CD14-positive monocyte (primary cell): Measurements from ENCODE around the gene ANKAR. TPM values are rescaled to one million over a fixed set of nuclear protein-coding genes. Genes with fewer than 3 reads are reported as not detected.
"Not testable (repeated sequence)": the region's sequence is repeated elsewhere in the genome, so short reads cannot be mapped to it uniquely, and the experiment has no call there.

Source experiments
- DNase-seq, 3 donors: peaks; one replicate each; pipeline ENCODE4 v3.0.0-alpha.2; 2011 to 2022
- H2AFZ ChIP-seq: 2 replicates; pipeline ENCODE4 v1.6.0; 2012; ENCODE audit warnings: mild to moderate bottlenecking, low read depth, low read length, inconsistent platforms; ENCODE audit not compliant: insufficient read depth, poor library complexity, severe bottlenecking
- H3K27ac ChIP-seq, 2 donors: 1 replicate in 1 of 2; 2 replicates in 1 of 2; pipeline ENCODE4 v1.5.1; 2012 to 2013; ENCODE audit warnings: low read length in 2 of 2, control low read depth in 1 of 2, inconsistent platforms in 1 of 2, low read depth in 1 of 2, mild to moderate bottlenecking in 1 of 2
- H3K27me3 ChIP-seq, 2 donors: one replicate each; pipeline versions ENCODE4 v1.6.0 to v1.6.1; 2011 to 2013; ENCODE audit warnings: low read length in 2 of 2; ENCODE audit not compliant: control insufficient read depth in 2 of 2, insufficient read depth in 2 of 2
- H3K36me3 ChIP-seq, 2 donors: replicated peaks in 1 of 2; 1 replicate in 1 of 2; 2 replicates in 1 of 2; pipeline versions ENCODE4 v1.5.1 to v1.6.1; 2012 to 2013; ENCODE audit warnings: low read length in 2 of 2, control low read depth in 1 of 2, inconsistent platforms in 1 of 2, mild to moderate bottlenecking in 1 of 2; ENCODE audit not compliant: insufficient read depth in 2 of 2, control insufficient read depth in 1 of 2
- H3K4me1 ChIP-seq, 2 donors: 1 replicate in 1 of 2; 2 replicates in 1 of 2; pipeline versions ENCODE4 v1.5.1 to v1.6.1; 2012 to 2013; ENCODE audit warnings: low read length in 2 of 2, control low read depth in 1 of 2, inconsistent platforms in 1 of 2, mild to moderate bottlenecking in 1 of 2, moderate library complexity in 1 of 2; ENCODE audit not compliant: insufficient read depth in 2 of 2, control insufficient read depth in 1 of 2
- H3K4me2 ChIP-seq: replicated peaks from 2 replicates; pipeline ENCODE3; 2012; ENCODE audit warnings: low read length, moderate library complexity, mild to moderate bottlenecking; ENCODE audit not compliant: poor library complexity, severe bottlenecking; ENCODE audit errors: extremely low read depth
- H3K4me3 ChIP-seq, 3 experiments: fragments of 200-600 bp in 1 of 3; sonication (generic) in 1 of 3; replicated peaks in 1 of 3; 1 replicate in 2 of 3; 2 replicates in 1 of 3; pipeline ENCODE4 v1.5.1; 2011 to 2013; ENCODE audit warnings: low read length in 3 of 3, mild to moderate bottlenecking in 3 of 3, control low read depth in 2 of 3, low read depth in 2 of 3, inconsistent platforms in 1 of 3, moderate library complexity in 1 of 3
- H3K79me2 ChIP-seq: 2 replicates; pipeline ENCODE4 v1.6.0; 2012; ENCODE audit warnings: mild to moderate bottlenecking, control low read depth, inconsistent platforms, low read length, moderate library complexity; ENCODE audit not compliant: insufficient read depth
- H3K9ac ChIP-seq: 2 replicates; pipeline ENCODE4 v1.6.0; 2017; ENCODE audit warnings: low read length, mild to moderate bottlenecking; ENCODE audit not compliant: insufficient read depth, poor library complexity, severe bottlenecking
- H3K9me3 ChIP-seq, 2 donors: replicated peaks in 1 of 2; 1 replicate in 1 of 2; 2 replicates in 1 of 2; pipeline versions ENCODE4 v1.5.1 to v1.6.1; 2012 to 2013; ENCODE audit warnings: low read length in 2 of 2, control low read depth in 1 of 2; ENCODE audit not compliant: control insufficient read depth in 1 of 2, insufficient read depth in 1 of 2
- H4K20me1 ChIP-seq: 2 replicates; pipeline ENCODE4 v1.6.0; 2012; ENCODE audit warnings: mild to moderate bottlenecking, low read length, control low read depth, moderate library complexity; ENCODE audit not compliant: insufficient read depth
- H3K27ac Mint-ChIP-seq, 7 donors: one replicate each; pipeline ENCODE4 v1.8.0; 2020; ENCODE audit warnings: mild to moderate bottlenecking in 7 of 7, mixed read lengths in 7 of 7, moderate library complexity in 6 of 7, inconsistent platforms in 2 of 7
- H3K27me3 Mint-ChIP-seq, 3 donors: one replicate each; pipeline ENCODE4 v1.8.0; 2021 to 2022; ENCODE audit warnings: low read depth in 3 of 3, mild to moderate bottlenecking in 3 of 3, mixed read lengths in 3 of 3, moderate library complexity in 3 of 3, inconsistent platforms in 1 of 3
- H3K36me3 Mint-ChIP-seq, 2 donors: one replicate each; pipeline ENCODE4 v1.8.0; 2020; ENCODE audit warnings: mixed read lengths in 2 of 2, inconsistent platforms in 1 of 2, mild to moderate bottlenecking in 1 of 2
- H3K4me1 Mint-ChIP-seq: one replicate; pipeline ENCODE4 v1.8.0; 2020; ENCODE audit warnings: mild to moderate bottlenecking, mixed read lengths
- H3K4me3 Mint-ChIP-seq, 2 donors: one replicate each; pipeline ENCODE4 v1.8.0; 2020; ENCODE audit warnings: mild to moderate bottlenecking in 2 of 2, mixed read lengths in 2 of 2, moderate library complexity in 1 of 2
- H3K9me3 Mint-ChIP-seq, 7 donors: one replicate each; pipeline ENCODE4 v1.8.0; 2020 to 2022; ENCODE audit warnings: mixed read lengths in 7 of 7, mild to moderate bottlenecking in 6 of 7, moderate library complexity in 6 of 7, inconsistent platforms in 2 of 7
- WGBS: methylation state at CpG from one replicate; pipeline ENCODE4 v1.1.5; 2013; ENCODE audit warnings: missing lambda C conversion rate; ENCODE audit not compliant: insufficient coverage; 5-methylcytosine and 5-hydroxymethylcytosine counted together
- intact Hi-C, 2 donors: fragments of 100-400 bp; cut with micrococcal nuclease; formaldehyde crosslinking; loops; one replicate each; pipeline versions ENCODE4 v1.15.0 to v1.15.1; 2023
- polyA plus RNA-seq, 3 donors: library from polyadenylated mRNA; depleted of rRNA in 1 of 3; unstranded in 2 of 3; stranded (reverse) in 1 of 3; fragments of 300-500 nt in 2 of 3; fragments of >200 nt in 1 of 3; fragmentation: Illumina TruSeq in 2 of 3; gene quantifications; 1 replicate in 2 of 3; 2 replicates in 1 of 3; pipeline ENCODE4 v1.2.3, GENCODE V29; 2012 to 2021
- TF ChIP-seq, protein P1 (sequence below): fragments of 200-600 bp; IDR thresholded peaks from one replicate; pipeline ENCODE4 v1.8.0; 2022; ENCODE audit warnings: antibody characterized with exemption, mild to moderate bottlenecking

ANKAR gene
- polyA plus RNA-seq, 3 donors, result 1.1 to 2.3 (median 1.4) TPM

DNA sequence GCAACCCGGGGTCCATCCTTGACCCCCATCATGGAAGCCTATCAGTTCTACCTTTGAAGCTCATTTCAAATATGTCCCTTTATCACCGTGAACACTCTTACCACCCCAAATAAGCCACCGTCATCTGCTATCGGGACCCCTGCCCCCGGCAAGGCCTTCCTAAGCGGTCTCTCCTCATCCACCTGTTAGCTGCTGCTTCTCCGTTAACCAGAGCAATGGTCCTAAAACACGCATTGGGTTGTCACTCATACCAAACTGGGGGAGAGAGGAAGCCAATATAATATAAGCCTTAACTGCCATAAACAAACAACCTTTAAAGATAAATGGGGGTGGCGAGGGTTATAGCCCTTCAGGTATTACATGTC is 12.5 kb upstream of the ANKAR start:
- DNase-seq, result peak in 1 of 3 donors; percentile 10
- H3K9me3 ChIP-seq, result no peaks in the 10 kb centered on the region
- Mint-ChIP-seq H3K27ac (no peak overlapping the region), H3K27me3 (no peaks in the 10 kb centered on the region), H3K4me3 (no peak overlapping the region), H3K9me3 (no peaks in the 10 kb centered on the region), H3K4me1 (peaks cover 27% of the 10 kb centered on the region), H3K36me3 (peaks cover 20 to 23% of the 10 kb centered on the region in 2 donors)
- peak overlapping the region; percentile 79 for H3K4me2 ChIP-seq
- peak overlapping the region; percentile 85 to 100 (median 92) for H3K4me3 ChIP-seq
- intact Hi-C loops, result loop anchor here (5.0 to 10.0 kb wide), 3 partner anchors 35 to 220 kb away; partner anchors contain the start of genes ORMDL1 (in 1 of the 2), PMS1 (in 1 of the 2) and WDR75 (in 1 of the 2)
- TF ChIP-seq, protein P1, sequence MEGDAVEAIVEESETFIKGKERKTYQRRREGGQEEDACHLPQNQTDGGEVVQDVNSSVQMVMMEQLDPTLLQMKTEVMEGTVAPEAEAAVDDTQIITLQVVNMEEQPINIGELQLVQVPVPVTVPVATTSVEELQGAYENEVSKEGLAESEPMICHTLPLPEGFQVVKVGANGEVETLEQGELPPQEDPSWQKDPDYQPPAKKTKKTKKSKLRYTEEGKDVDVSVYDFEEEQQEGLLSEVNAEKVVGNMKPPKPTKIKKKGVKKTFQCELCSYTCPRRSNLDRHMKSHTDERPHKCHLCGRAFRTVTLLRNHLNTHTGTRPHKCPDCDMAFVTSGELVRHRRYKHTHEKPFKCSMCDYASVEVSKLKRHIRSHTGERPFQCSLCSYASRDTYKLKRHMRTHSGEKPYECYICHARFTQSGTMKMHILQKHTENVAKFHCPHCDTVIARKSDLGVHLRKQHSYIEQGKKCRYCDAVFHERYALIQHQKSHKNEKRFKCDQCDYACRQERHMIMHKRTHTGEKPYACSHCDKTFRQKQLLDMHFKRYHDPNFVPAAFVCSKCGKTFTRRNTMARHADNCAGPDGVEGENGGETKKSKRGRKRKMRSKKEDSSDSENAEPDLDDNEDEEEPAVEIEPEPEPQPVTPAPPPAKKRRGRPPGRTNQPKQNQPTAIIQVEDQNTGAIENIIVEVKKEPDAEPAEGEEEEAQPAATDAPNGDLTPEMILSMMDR, result no peak
- 0% methylated on average over 3 of the region's 9 CpGs for WGBS
- peaks cover 30% of the 10 kb centered on the region for H3K79me2 ChIP-seq
- H3K27me3 ChIP-seq, result no peaks in the 10 kb centered on the region
- H3K9ac ChIP-seq, result peak overlapping the region; percentile 88
- peaks cover 13 to 18% of the 10 kb centered on the region in 2 donors for H3K36me3 ChIP-seq
- H3K27ac ChIP-seq, result peak overlapping the region in 1 of 2 donors; percentile 93
- peak overlapping the region; percentile 98 for H2AFZ ChIP-seq
- H4K20me1 ChIP-seq, result no peaks in the 10 kb centered on the region
- peaks cover 32 to 34% of the 10 kb centered on the region in 2 donors for H3K4me1 ChIP-seq

DNA sequence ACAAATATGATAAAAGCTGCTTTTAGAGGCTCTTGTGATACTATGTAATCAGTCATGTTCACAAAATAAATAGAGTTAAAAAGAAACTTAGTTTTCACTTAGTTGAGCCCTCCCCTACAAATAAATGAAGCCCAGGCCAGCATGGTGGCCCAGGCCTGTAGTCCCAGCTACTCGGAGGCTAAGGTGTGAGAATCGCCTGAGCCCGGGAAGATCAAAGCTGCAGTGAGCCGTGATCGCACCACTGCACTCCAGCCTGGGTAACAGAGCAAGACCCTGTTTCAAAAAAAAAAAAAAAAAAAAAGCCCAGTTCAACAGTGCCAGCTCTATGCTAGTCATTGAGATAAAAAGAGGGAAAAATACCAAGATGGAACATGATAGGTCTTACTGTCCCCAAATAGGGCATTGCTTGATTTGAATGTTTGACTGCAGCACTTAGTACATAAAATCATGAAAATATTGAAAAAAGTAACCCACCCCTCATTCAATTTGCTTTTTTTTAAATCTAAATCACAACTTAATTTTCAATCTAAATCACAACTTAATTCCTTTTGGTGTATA is 11.7 kb upstream of the ANKAR start:
- peaks cover 22 to 26% of the 10 kb centered on the region in 2 donors for H3K36me3 ChIP-seq
- peak overlapping the region in 1 of 2 donors; percentile 24 for H3K4me3 Mint-ChIP-seq
- DNase-seq, result no peak
- peaks cover 30% of the 10 kb centered on the region for H3K79me2 ChIP-seq
- H3K27ac Mint-ChIP-seq, result peak overlapping the region in 2 of 7 donors; percentile 6 to 12
- no peak overlapping the region for H3K27ac ChIP-seq
- H3K4me1 Mint-ChIP-seq, result peaks cover 26% of the 10 kb centered on the region
- H3K4me2 ChIP-seq, result peak overlapping the region; percentile 79
- no peak overlapping the region for H3K9ac ChIP-seq
- H3K4me3 ChIP-seq, result peak overlapping the region in 1 of 3 experiments; percentile 85
- H3K27me3 ChIP-seq, result no peaks in the 10 kb centered on the region
- peaks cover 28 to 31% of the 10 kb centered on the region in 2 donors for H3K36me3 Mint-ChIP-seq
- no peaks in the 10 kb centered on the region for H3K9me3 ChIP-seq
- H4K20me1 ChIP-seq, result no peaks in the 10 kb centered on the region
- H2AFZ ChIP-seq, result no peak overlapping the region
- H3K4me1 ChIP-seq, result peaks cover 31% of the 10 kb centered on the region in 2 donors
- intact Hi-C loops, result loop anchor here (5.0 to 10.0 kb wide), 3 partner anchors 35 to 220 kb away; partner anchors contain the start of genes ORMDL1 (in 1 of the 2), PMS1 (in 1 of the 2) and WDR75 (in 1 of the 2)
- no peaks in the 10 kb centered on the region for H3K27me3 Mint-ChIP-seq
- no peaks in the 10 kb centered on the region for H3K9me3 Mint-ChIP-seq
- TF ChIP-seq, protein P1, result no peak
- no CpG with 5 or more reads among the region's 5 CpGs for WGBS

DNA sequence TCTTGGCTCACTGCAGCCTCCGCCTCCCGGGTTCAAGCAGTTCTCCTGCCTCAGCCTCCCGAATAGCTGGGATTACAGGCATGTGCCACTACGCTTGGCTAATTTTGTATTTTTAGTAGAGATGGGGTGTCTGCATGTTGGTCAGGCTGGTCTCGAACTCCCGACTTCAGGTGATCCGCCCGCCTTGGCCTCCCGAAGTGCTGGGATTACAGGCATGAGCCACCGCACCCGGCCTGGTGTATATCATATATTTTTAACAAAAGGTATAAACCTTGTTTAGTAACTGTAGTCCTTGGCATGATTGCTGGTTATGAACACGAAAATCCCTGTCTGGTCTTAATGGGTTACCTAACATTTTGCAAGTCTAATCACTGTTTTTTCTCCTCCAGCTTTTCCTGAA is 11.2 kb upstream of the ANKAR start:
- H3K27ac Mint-ChIP-seq, H3K4me3 Mint-ChIP-seq, H3K27me3 Mint-ChIP-seq, H2AFZ ChIP-seq, H4K20me1 ChIP-seq, H3K9ac ChIP-seq, H3K27ac ChIP-seq, H3K4me3 ChIP-seq, H3K4me2 ChIP-seq, H3K9me3 Mint-ChIP-seq, DNase-seq, H3K27me3 ChIP-seq, H3K9me3 ChIP-seq: not testable (repeated sequence)
- intact Hi-C loops, result loop anchor here (5.0 to 10.0 kb wide), 3 partner anchors 34 to 221 kb away; partner anchors contain the start of genes ORMDL1 (in 1 of the 2), PMS1 (in 1 of the 2) and WDR75 (in 1 of the 2)
- peaks cover 20% of the 10 kb centered on the region for H3K4me1 Mint-ChIP-seq
- Histone ChIP-seq H3K79me2 (peaks cover 30% of the 10 kb centered on the region), H3K36me3 (peaks cover 27 to 32% of the 10 kb centered on the region in 2 donors), H3K4me1 (peaks cover 25 to 26% of the 10 kb centered on the region in 2 donors)
- H3K36me3 Mint-ChIP-seq, result peaks cover 34% of the 10 kb centered on the region in 2 donors
- 96% methylated on average over 5 of the region's 12 CpGs for WGBS
